COR-L47 (cell line): ENCODE data around the gene PITPNC1.
A peak's percentile ranks its signal among the peaks of the same experiment; 100 is the strongest.

ENCODE experiments used
- DNase-seq: peaks from one replicate; lab custom pipeline; 2025; lab: John Stamatoyannopoulos, UW

PITPNC1 gene

GRCh38 chr17:67549820-67550219 is 172.7 kb downstream of the PITPNC1 start:
- no peak for DNase-seq

GRCh38 chr17:67554634-67555033 is 177.6 kb downstream of the PITPNC1 start:
- no peak for DNase-seq

- no peak for DNase-seq
Measured at GRCh38 chr17:67555855-67556254, 178.8 kb downstream of the PITPNC1 start.

- DNase-seq = no peak
Measured at GRCh38 chr17:67557052-67557845, 180.2 kb downstream of the PITPNC1 start.

GRCh38 chr17:67557921-67558320 is 180.8 kb downstream of the PITPNC1 start:
- no peak for DNase-seq

- no peak for DNase-seq
Measured at GRCh38 chr17:67558740-67559380, 181.8 kb downstream of the PITPNC1 start.

GRCh38 chr17:67559381-67559966 is 182.4 kb downstream of the PITPNC1 start:
- DNase-seq = no peak

GRCh38 chr17:67562005-67562404 is 184.9 kb downstream of the PITPNC1 start:
- DNase-seq = no peak

- DNase-seq = no peak
Measured at GRCh38 chr17:67563692-67564228, 186.7 kb downstream of the PITPNC1 start.

GRCh38 chr17:67565068-67565467 is 188.0 kb downstream of the PITPNC1 start:
- no peak for DNase-seq

- DNase-seq = no peak
Measured at GRCh38 chr17:67566656-67567055, 189.6 kb downstream of the PITPNC1 start.

GRCh38 chr17:67569015-67569451 is 192.0 kb downstream of the PITPNC1 start:
- DNase-seq = no peak

- DNase-seq = no peak
Measured at GRCh38 chr17:67569873-67570272, 192.8 kb downstream of the PITPNC1 start.

- no peak for DNase-seq
Measured at GRCh38 chr17:67570797-67571196, 193.7 kb downstream of the PITPNC1 start.

GRCh38 chr17:67571478-67571877 is 194.4 kb downstream of the PITPNC1 start:
- no peak for DNase-seq

GRCh38 chr17:67573987-67574657 is 197.0 kb downstream of the PITPNC1 start:
- no peak for DNase-seq

- DNase-seq = no peak
Measured at GRCh38 chr17:67574658-67575293, 197.7 kb downstream of the PITPNC1 start.

- peak; percentile 67 for DNase-seq
Measured at GRCh38 chr17:67575325-67575724, 198.2 kb downstream of the PITPNC1 start.

GRCh38 chr17:67576471-67577115 is 199.5 kb downstream of the PITPNC1 start:
- DNase-seq = no peak

- no peak for DNase-seq
Measured at GRCh38 chr17:67577429-67578141, 200.5 kb downstream of the PITPNC1 start.

GRCh38 chr17:67578142-67578457 is 201.0 kb downstream of the PITPNC1 start:
- no peak for DNase-seq
